Neuron (in vitro differentiated cells): ENCODE measurements around the gene NHLH1.
"Not testable (repeated sequence)": the region's sequence is repeated elsewhere in the genome, so short reads cannot be mapped to it uniquely, and the experiment has no call there.

Source experiments
- H2AFZ ChIP-seq: one replicate; pipeline ENCODE4 v1.6.1; 2013; ENCODE audit warnings: low read depth, mild to moderate bottlenecking, inconsistent platforms, low read length, moderate library complexity
- H3K27me3 ChIP-seq: one replicate; pipeline ENCODE4 v1.6.1; 2013; ENCODE audit warnings: low read length; ENCODE audit not compliant: insufficient read depth
- H3K36me3 ChIP-seq: one replicate; pipeline ENCODE4 v1.6.1; 2013; ENCODE audit warnings: low read length; ENCODE audit not compliant: insufficient read depth
- H3K4me1 ChIP-seq: one replicate; pipeline ENCODE4 v1.6.1; 2013; ENCODE audit warnings: low read length; ENCODE audit not compliant: insufficient read depth
- H3K4me3 ChIP-seq: 2 replicates; pipeline ENCODE4 v1.5.1; 2013; ENCODE audit warnings: mild to moderate bottlenecking, low read length, moderate library complexity
- H3K9me3 ChIP-seq: one replicate; pipeline ENCODE4 v1.6.1; 2013; ENCODE audit warnings: low read length

The NHLH1 gene

GRCh38 chr1:160375788-160376524 lies 9.1 kb downstream of the NHLH1 start:
- Histone ChIP-seq H3K36me3 (no peaks in the 10 kb centered on the region), H3K4me1 (peaks cover 33% of the 10 kb centered on the region), H2AFZ (peak overlapping the region; percentile 6), H3K4me3 (peak overlapping the region; percentile 20), H3K9me3 (no peaks in the 10 kb centered on the region), H3K27me3 (no peaks in the 10 kb centered on the region)

- peaks cover 33% of the 10 kb centered on the region for H3K4me1 ChIP-seq
Observed at GRCh38 chr1:160376525-160377131, 9.8 kb downstream of the NHLH1 start.

GRCh38 chr1:160377585-160378206 lies 10.8 kb downstream of the NHLH1 start:
- Histone ChIP-seq H2AFZ (no peak overlapping the region), H3K4me1 (peaks cover 33% of the 10 kb centered on the region), H3K36me3 (no peaks in the 10 kb centered on the region), H3K27me3 (no peaks in the 10 kb centered on the region), H3K9me3 (no peaks in the 10 kb centered on the region), H3K4me3 (no peak overlapping the region)

More at GRCh38 chr1:160376525-160377131, 9.8 kb downstream of the NHLH1 start:
- H2AFZ ChIP-seq = peak overlapping the region; percentile 6
- H3K36me3 ChIP-seq = no peaks in the 10 kb centered on the region
- no peaks in the 10 kb centered on the region for H3K9me3 ChIP-seq
- H3K4me3 ChIP-seq = peak overlapping the region; percentile 20
- H3K27me3 ChIP-seq = no peaks in the 10 kb centered on the region

GRCh38 chr1:160384812-160385211 lies 17.9 kb downstream of the NHLH1 start:
- not testable (repeated sequence) for H2AFZ ChIP-seq, H3K4me1 ChIP-seq, H3K4me3 ChIP-seq, H3K36me3 ChIP-seq, H3K27me3 ChIP-seq, H3K9me3 ChIP-seq

GRCh38 chr1:160388406-160388805 lies 21.5 kb downstream of the NHLH1 start:
- H3K27me3 ChIP-seq, H2AFZ ChIP-seq, H3K4me3 ChIP-seq, H3K9me3 ChIP-seq, H3K36me3 ChIP-seq, H3K4me1 ChIP-seq: not testable (repeated sequence)

GRCh38 chr1:160394673-160395072 lies 27.8 kb downstream of the NHLH1 start:
- Histone ChIP-seq H3K36me3 (no peaks in the 10 kb centered on the region), H3K4me1 (peaks cover 16% of the 10 kb centered on the region), H3K9me3 (peaks cover 2% of the 10 kb centered on the region), H3K4me3 (no peak overlapping the region), H2AFZ (no peak overlapping the region), H3K27me3 (no peaks in the 10 kb centered on the region)

GRCh38 chr1:160397651-160398050 lies 30.8 kb downstream of the NHLH1 start:
- Histone ChIP-seq H3K4me3 (no peak overlapping the region), H3K36me3 (no peaks in the 10 kb centered on the region), H3K9me3 (no peaks in the 10 kb centered on the region), H3K27me3 (no peaks in the 10 kb centered on the region), H2AFZ (no peak overlapping the region), H3K4me1 (peaks cover 26% of the 10 kb centered on the region)

GRCh38 chr1:160398823-160399222 lies 32.0 kb downstream of the NHLH1 start:
- H3K4me3 ChIP-seq = no peak overlapping the region
- H3K9me3 ChIP-seq = no peaks in the 10 kb centered on the region
- peaks cover 38% of the 10 kb centered on the region for H3K4me1 ChIP-seq
- no peak overlapping the region for H2AFZ ChIP-seq
- H3K27me3 ChIP-seq = no peaks in the 10 kb centered on the region
- no peaks in the 10 kb centered on the region for H3K36me3 ChIP-seq

GRCh38 chr1:160399544-160400222 lies 32.8 kb downstream of the NHLH1 start:
- H3K9me3 ChIP-seq = no peaks in the 10 kb centered on the region
- H3K4me3 ChIP-seq = peak overlapping the region; percentile 69
- peaks cover 46% of the 10 kb centered on the region for H3K4me1 ChIP-seq
- peak overlapping the region; percentile 30 for H2AFZ ChIP-seq
- no peaks in the 10 kb centered on the region for H3K27me3 ChIP-seq
- H3K36me3 ChIP-seq = peaks cover 6% of the 10 kb centered on the region

- Histone ChIP-seq H2AFZ (peak within 1 kb of the TSS; percentile 30), H3K9me3 (no peaks in the 10 kb centered on the region), H3K4me3 (peak within 1 kb of the TSS; percentile 84), H3K27me3 (no peaks in the 10 kb centered on the region), H3K36me3 (peaks cover 10% of the 10 kb centered on the region), H3K4me1 (peaks cover 52% of the 10 kb centered on the region)
Observed at GRCh38 chr1:160400223-160400645, 33.4 kb downstream of the NHLH1 start, which contains the start of gene VANGL2. Gene VANGL2, plus strand, starts transcription at chr1:160400564. Its CDS starts 15,274 bp downstream, at chr1:160415838.

- Histone ChIP-seq H3K27me3 (no peaks in the 10 kb centered on the region), H3K4me1 (peaks cover 54% of the 10 kb centered on the region)
Observed at GRCh38 chr1:160400646-160401486, 34.0 kb downstream of the NHLH1 start.

GRCh38 chr1:160401487-160401805 lies 34.6 kb downstream of the NHLH1 start:
- H3K9me3 ChIP-seq = no peaks in the 10 kb centered on the region
- no peak overlapping the region for H2AFZ ChIP-seq
- peaks cover 54% of the 10 kb centered on the region for H3K4me1 ChIP-seq
- H3K27me3 ChIP-seq = no peaks in the 10 kb centered on the region
- peak overlapping the region; percentile 84 for H3K4me3 ChIP-seq
- peaks cover 20% of the 10 kb centered on the region for H3K36me3 ChIP-seq

More at GRCh38 chr1:160400646-160401486, 34.0 kb downstream of the NHLH1 start:
- no peak overlapping the region for H2AFZ ChIP-seq
- no peaks in the 10 kb centered on the region for H3K9me3 ChIP-seq
- H3K36me3 ChIP-seq = peaks cover 16% of the 10 kb centered on the region
- peak overlapping the region; percentile 84 for H3K4me3 ChIP-seq
